Stomach (tissue), 4 donors: ENCODE results near the gene GIMAP2.

Experiments
- EP300 ChIP-seq: sonication (generic); formaldehyde crosslinking; IDR thresholded peaks from one replicate; pipeline ENCODE4 v1.6.1; 2017; ENCODE audit warnings: antibody characterized with exemption
- POLR2A ChIP-seq, 4 donors: fragments of 450-650 bp; IDR thresholded peaks; one replicate each; pipeline ENCODE4 v1.6.1; 2016; ENCODE audit warnings: antibody characterized with exemption in 4 of 4, control low read depth in 2 of 4, mild to moderate bottlenecking in 1 of 4, moderate library complexity in 1 of 4
- POLR2AphosphoS5 ChIP-seq, 3 donors: sonication (generic); formaldehyde crosslinking; IDR thresholded peaks; one replicate each; pipeline ENCODE4 v1.6.1; 2016; ENCODE audit warnings: antibody characterized with exemption in 3 of 3
- TF ChIP-seq, protein P1 (sequence below), 7 experiments: fragments of 450-650 bp in 4 of 7; fragments of 200-600 bp in 3 of 7; sonication (generic) in 3 of 7; IDR thresholded peaks; one replicate each; pipeline ENCODE4 v1.5.1; 2016 to 2019; ENCODE audit warnings: antibody characterized with exemption in 7 of 7, control low read depth in 2 of 7, mild to moderate bottlenecking in 1 of 7

DNA sequence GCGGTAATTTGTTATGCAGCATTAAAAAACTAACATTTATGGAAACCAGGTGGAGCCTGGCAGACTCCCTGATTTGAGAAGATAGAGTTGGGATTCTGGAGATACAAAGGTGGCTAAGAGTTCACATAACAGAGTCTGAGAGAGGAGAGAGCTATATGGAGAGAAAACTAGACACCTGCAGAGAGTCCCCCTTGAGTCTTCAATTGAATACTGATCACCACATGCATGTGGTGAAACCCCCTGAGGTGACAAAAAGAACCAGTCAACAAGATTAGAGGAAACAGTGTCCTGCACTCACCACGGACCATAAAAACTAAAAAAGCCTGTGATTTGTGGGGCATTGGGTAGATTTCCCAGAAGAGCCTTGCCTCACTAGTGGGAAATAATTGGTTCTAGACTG, 10.1 kb downstream of the GIMAP2 start:
- TF ChIP-seq, protein P1, sequence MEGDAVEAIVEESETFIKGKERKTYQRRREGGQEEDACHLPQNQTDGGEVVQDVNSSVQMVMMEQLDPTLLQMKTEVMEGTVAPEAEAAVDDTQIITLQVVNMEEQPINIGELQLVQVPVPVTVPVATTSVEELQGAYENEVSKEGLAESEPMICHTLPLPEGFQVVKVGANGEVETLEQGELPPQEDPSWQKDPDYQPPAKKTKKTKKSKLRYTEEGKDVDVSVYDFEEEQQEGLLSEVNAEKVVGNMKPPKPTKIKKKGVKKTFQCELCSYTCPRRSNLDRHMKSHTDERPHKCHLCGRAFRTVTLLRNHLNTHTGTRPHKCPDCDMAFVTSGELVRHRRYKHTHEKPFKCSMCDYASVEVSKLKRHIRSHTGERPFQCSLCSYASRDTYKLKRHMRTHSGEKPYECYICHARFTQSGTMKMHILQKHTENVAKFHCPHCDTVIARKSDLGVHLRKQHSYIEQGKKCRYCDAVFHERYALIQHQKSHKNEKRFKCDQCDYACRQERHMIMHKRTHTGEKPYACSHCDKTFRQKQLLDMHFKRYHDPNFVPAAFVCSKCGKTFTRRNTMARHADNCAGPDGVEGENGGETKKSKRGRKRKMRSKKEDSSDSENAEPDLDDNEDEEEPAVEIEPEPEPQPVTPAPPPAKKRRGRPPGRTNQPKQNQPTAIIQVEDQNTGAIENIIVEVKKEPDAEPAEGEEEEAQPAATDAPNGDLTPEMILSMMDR (IDR thresholded peaks at IDR 0.05) = no peak
- no peak for TF ChIP-seq POLR2A (IDR thresholded peaks at IDR 0.05)
- TF ChIP-seq POLR2AphosphoS5 (IDR thresholded peaks at IDR 0.05) = no peak
- no peak for TF ChIP-seq EP300
